A549 (cell line): ENCODE data around the gene IDH2. TPM values are rescaled to one million over a fixed set of nuclear protein-coding genes. Genes with fewer than 3 reads are reported as not detected.

ENCODE experiments used
- ATAC-seq, 2 experiments: fragments of 200-7000 bp in 1 of 2; fragments of >200 bp in 1 of 2; cut with Nextera tagmentation in 1 of 2; cut with Tn5 transposase in 1 of 2; 3 replicates each; pipeline versions ENCODE4 v1.8.0 to v1.9.1; 2018 to 2020; ENCODE audit warnings: mild to moderate bottlenecking in 1 of 2, moderate library complexity in 1 of 2
- CTCF ChIA-PET: fragments of 300-600 bp; sonication (Branson Sonifier 250); formaldehyde crosslinking; extraction: SDS; loops from one replicate; lab custom pipeline; 2021; ENCODE audit warnings: antibody characterized with exemption, inconsistent platforms; lab: Yijun Ruan, JAX
- POLR2A ChIA-PET: fragments of 350-600 bp; formaldehyde crosslinking; extraction: SDS; loops from one replicate; lab custom pipeline; 2021; ENCODE audit warnings: antibody characterized with exemption, inconsistent platforms; lab: Yijun Ruan, JAX
- DNase-seq, 2 experiments: peaks; one replicate each; pipeline versions ENCODE4 v3.0.0 to v3.0.0-alpha.2; 2011 to 2016; ENCODE audit warnings: low read depth in 1 of 2, low spot score in 1 of 2
- FAIRE-seq: peaks from 2 replicates; lab custom pipeline; 2011; peaks lifted over from hg19 to GRCh38; lab: Jason Lieb, UNC
- H3K27ac ChIP-seq, 2 experiments: fragments of >200 bp; sonication (Bioruptor Twin); formaldehyde crosslinking; 3 replicates each; pipeline ENCODE4 v1.5.1; 2016 to 2017
- H3K4me1 ChIP-seq: fragments of >200 bp; sonication (Bioruptor Twin); formaldehyde crosslinking; 3 replicates; pipeline ENCODE4 v1.6.1; 2016
- H3K4me2 ChIP-seq: fragments of >200 bp; sonication (Bioruptor Twin); formaldehyde crosslinking; 3 replicates; pipeline ENCODE4 v1.6.1; 2016
- H3K4me3 ChIP-seq: fragments of >200 bp; sonication (Bioruptor Twin); formaldehyde crosslinking; 3 replicates; pipeline ENCODE4 v1.5.1; 2016
- H3K9me3 ChIP-seq: fragments of >200 bp; sonication (Bioruptor Twin); formaldehyde crosslinking; 3 replicates; pipeline ENCODE4 v1.6.1; 2016
- CBX2 ChIP-seq: fragments of 200-600 bp; sonication (generic); IDR thresholded peaks from 2 replicates; pipeline ENCODE4 v1.6.1; 2016; ENCODE audit warnings: low read depth, mild to moderate bottlenecking, borderline replicate concordance
- CEBPB ChIP-seq, 2 experiments: fragments of >200 bp in 1 of 2; sonication (Bioruptor Twin) in 1 of 2; formaldehyde crosslinking in 1 of 2; IDR thresholded peaks; 2 replicates each; pipeline ENCODE4 v1.6.1; 2012 to 2016
- EP300 ChIP-seq, 2 experiments: fragments of >200 bp; sonication (Bioruptor Twin); formaldehyde crosslinking; IDR thresholded peaks; 2 replicates in 1 of 2; 3 replicates in 1 of 2; pipeline ENCODE4 v1.6.1; 2016 to 2017
- GATA3 ChIP-seq: IDR thresholded peaks from 2 replicates; pipeline ENCODE4 v1.6.1; 2012; ENCODE audit warnings: borderline replicate concordance
- HOXA7 ChIP-seq: fragments of 250-450 bp; sonication (Bioruptor Pico); IDR thresholded peaks from 2 replicates; pipeline ENCODE4 v1.5.0; 2020; ENCODE audit warnings: mild to moderate bottlenecking, moderate library complexity
- HOXB5 ChIP-seq: fragments of 250-450 bp; sonication (Bioruptor Pico); IDR thresholded peaks from 2 replicates; pipeline ENCODE4 v1.5.0; 2020; ENCODE audit warnings: mild to moderate bottlenecking, moderate library complexity
- JUN ChIP-seq, 2 experiments: fragments of >200 bp; sonication (Bioruptor Twin); formaldehyde crosslinking; IDR thresholded peaks; 2 replicates in 1 of 2; 3 replicates in 1 of 2; pipeline ENCODE4 v1.6.1; 2016 to 2017
- MAFK ChIP-seq: fragments of 450-650 bp; IDR thresholded peaks from 2 replicates; pipeline ENCODE4 v1.6.1; 2014; ENCODE audit not compliant: partially characterized antibody
- MAX ChIP-seq: IDR thresholded peaks from 2 replicates; pipeline ENCODE4 v1.6.1; 2012
- MAZ ChIP-seq: fragments of 150-350 bp; IDR thresholded peaks from 2 replicates; pipeline ENCODE4 v1.6.1; 2014; ENCODE audit warnings: antibody characterized with exemption, low read depth, low read length, borderline replicate concordance
- MYC ChIP-seq: IDR thresholded peaks from 2 replicates; pipeline ENCODE4 v1.6.1; 2012; ENCODE audit warnings: mild to moderate bottlenecking, inconsistent platforms, low read length, improper control_type of control experiment, borderline replicate concordance
- NFE2L2 ChIP-seq: fragments of 150-350 bp; conservative IDR thresholded peaks from 2 replicates; pipeline ENCODE4 v1.6.1; 2014; ENCODE audit warnings: low read length
- NPAS2 ChIP-seq: fragments of 250-450 bp; sonication (Bioruptor Pico); IDR thresholded peaks from 2 replicates; pipeline ENCODE4 v1.8.0; 2022; ENCODE audit warnings: mild to moderate bottlenecking, moderate library complexity, borderline replicate concordance
- PHF8 ChIP-seq: fragments of 200-600 bp; sonication (generic); IDR thresholded peaks from 2 replicates; pipeline ENCODE4 v1.6.1; 2016; ENCODE audit warnings: low read depth, mild to moderate bottlenecking, antibody characterized with exemption, moderate library complexity, borderline replicate concordance
- POLR2AphosphoS2 ChIP-seq: conservative IDR thresholded peaks from 2 replicates; pipeline ENCODE4 v1.6.1; 2012; ENCODE audit warnings: low read length, improper control_type of control experiment, inconsistent platforms
- RAD21 ChIP-seq, 2 experiments: fragments of >200 bp in 1 of 2; sonication (Bioruptor Twin) in 1 of 2; formaldehyde crosslinking in 1 of 2; IDR thresholded peaks in 1 of 2; conservative IDR thresholded peaks in 1 of 2; 2 replicates in 1 of 2; 3 replicates in 1 of 2; pipeline ENCODE4 v1.6.1; 2012 to 2018; ENCODE audit warnings: inconsistent platforms in 1 of 2
- RARB ChIP-seq: fragments of 250-450 bp; sonication (Bioruptor Pico); IDR thresholded peaks from 2 replicates; pipeline ENCODE4 v1.8.0; 2021; ENCODE audit warnings: mild to moderate bottlenecking, moderate library complexity
- SREBF2 ChIP-seq: fragments of 450-650 bp; IDR thresholded peaks from 2 replicates; pipeline ENCODE4 v1.6.1; 2014; ENCODE audit warnings: mild to moderate bottlenecking, moderate library complexity
- TFCP2L1 ChIP-seq: fragments of 250-450 bp; sonication (Bioruptor Pico); IDR thresholded peaks from 2 replicates; pipeline ENCODE4 v1.5.0; 2021; ENCODE audit warnings: mild to moderate bottlenecking
- TP53 ChIP-seq: fragments of 250-450 bp; sonication (Bioruptor Pico); IDR thresholded peaks from 2 replicates; pipeline ENCODE4 v1.5.0; 2021; ENCODE audit warnings: mild to moderate bottlenecking, moderate library complexity
- ZNF302 ChIP-seq: fragments of 250-450 bp; sonication (Bioruptor Pico); IDR thresholded peaks from 2 replicates; pipeline ENCODE4 v1.9.0; 2021; ENCODE audit warnings: inconsistent platforms, mild to moderate bottlenecking, moderate library complexity
- ZSCAN20 ChIP-seq: fragments of 250-450 bp; sonication (Bioruptor Pico); IDR thresholded peaks from 2 replicates; pipeline ENCODE4 v1.8.0; 2022; ENCODE audit warnings: mild to moderate bottlenecking, moderate library complexity
- WGBS: methylation state at CpG from one replicate; pipeline ENCODE4 v1.1.6; 2017; ENCODE audit errors: missing lambda C conversion rate; 5-methylcytosine and 5-hydroxymethylcytosine counted together
- polyA plus RNA-seq, 4 experiments: library from polyadenylated mRNA; depleted of rRNA in 3 of 4; stranded (reverse); fragments of >200 nt; fragmentation: RNase III in 1 of 4; extraction: RNeasy Plus Mini Kit Qiagen cat#74134 plus additional on column Dnase treatment in 1 of 4; gene quantifications; 2 replicates in 3 of 4; 3 replicates in 1 of 4; pipeline ENCODE4 v1.2.3, GENCODE V29; 2011 to 2017
- TF ChIP-seq, protein P1 (sequence below): fragments of 150-350 bp; IDR thresholded peaks from 2 replicates; pipeline ENCODE4 v1.6.1; 2014; ENCODE audit warnings: low read depth, mild to moderate bottlenecking, low read length
- TF ChIP-seq, protein P2 (sequence below): fragments of 200-600 bp; sonication (generic); IDR thresholded peaks from 2 replicates; pipeline ENCODE4 v1.6.1; 2016; ENCODE audit warnings: antibody characterized with exemption, mild to moderate bottlenecking, moderate library complexity

The IDH2 gene
- polyA plus RNA-seq, 2 of the 4 experiments (the other 2 are of a cell fraction), result 31.8 to 32.8 TPM

- ATAC-seq (no peak), DNase-seq (no peak), FAIRE-seq (no peak)
- Histone ChIP-seq H3K4me2 (no peak overlapping the region), H3K4me3 (no peak overlapping the region), H3K27ac (no peak overlapping the region), H3K4me1 (no peaks in the 10 kb centered on the region), H3K9me3 (no peaks in the 10 kb centered on the region)
- CTCF ChIA-PET, result interaction anchor here (0.8 to 1.5 kb wide), 3 partner anchors 40 to 148 kb away, joined by 3 to 6 read pairs (median 4); no protein-coding TSS in a partner anchor
- POLR2A ChIA-PET, result no interaction called here
- WGBS, result 86% methylated on average over 12 of the region's 12 CpGs
- TF ChIP-seq MAZ (no peak), TP53 (no peak), RARB (CRISPR knock-in tag) (no peak), ZNF302 (CRISPR knock-in tag) (no peak), JUN (IDR thresholded peaks at IDR 0.05) (no peak), CEBPB (IDR thresholded peaks at IDR 0.05) (no peak), EP300 (IDR thresholded peaks at IDR 0.05) (no peak), MAFK (no peak), ZSCAN20 (CRISPR knock-in tag) (no peak), GATA3 (no peak), POLR2AphosphoS2 (no peak), HOXB5 (CRISPR knock-in tag) (no peak)
- TF ChIP-seq, protein P1, sequence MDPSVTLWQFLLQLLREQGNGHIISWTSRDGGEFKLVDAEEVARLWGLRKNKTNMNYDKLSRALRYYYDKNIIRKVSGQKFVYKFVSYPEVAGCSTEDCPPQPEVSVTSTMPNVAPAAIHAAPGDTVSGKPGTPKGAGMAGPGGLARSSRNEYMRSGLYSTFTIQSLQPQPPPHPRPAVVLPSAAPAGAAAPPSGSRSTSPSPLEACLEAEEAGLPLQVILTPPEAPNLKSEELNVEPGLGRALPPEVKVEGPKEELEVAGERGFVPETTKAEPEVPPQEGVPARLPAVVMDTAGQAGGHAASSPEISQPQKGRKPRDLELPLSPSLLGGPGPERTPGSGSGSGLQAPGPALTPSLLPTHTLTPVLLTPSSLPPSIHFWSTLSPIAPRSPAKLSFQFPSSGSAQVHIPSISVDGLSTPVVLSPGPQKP, result no peak
These were observed 55.3 kb downstream of the IDH2 start for GRCh38 chr15:90046911-90047392.

DNA sequence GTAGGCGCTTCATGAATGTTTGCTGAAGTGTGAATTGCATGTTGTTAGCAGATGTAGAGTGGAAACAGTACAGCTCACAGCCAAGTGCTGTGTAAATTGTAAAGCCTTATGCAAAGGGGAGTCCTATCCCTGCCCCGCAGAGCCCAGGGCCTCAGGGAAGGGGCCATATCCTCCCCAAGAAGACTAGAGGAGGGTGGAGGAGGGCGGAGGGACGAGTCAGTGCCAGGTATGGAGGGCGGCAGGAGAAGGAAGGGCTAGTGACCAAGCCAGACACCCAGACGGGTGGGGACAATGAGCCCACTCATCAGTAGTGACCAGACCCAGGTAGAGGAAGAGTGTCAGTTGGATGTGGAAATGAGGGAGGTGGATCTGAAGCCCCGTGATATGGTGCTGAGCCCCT lies 56.0 kb downstream of the IDH2 start:
- H3K9me3 ChIP-seq, result no peaks in the 10 kb centered on the region
- DNase-seq (no peak), ATAC-seq (no peak), FAIRE-seq (no peak)
- ChIA-PET POLR2A (no interaction called here), CTCF (interaction anchor here (1.0 to 3.0 kb wide), 3 partner anchors 25 to 285 kb away, joined by 3 to 12 read pairs (median 4); no protein-coding TSS in a partner anchor)
- no peak overlapping the region for H3K4me2 ChIP-seq
- H3K4me3 ChIP-seq, result no peak overlapping the region
- no peak overlapping the region for H3K27ac ChIP-seq
- 78% methylated on average over 7 of the region's 7 CpGs for WGBS
- no peaks in the 10 kb centered on the region for H3K4me1 ChIP-seq
- TF ChIP-seq NFE2L2 (no peak), RAD21 (conservative IDR thresholded peaks at IDR 0.05 in 1 of 2, IDR thresholded peaks at IDR 0.05 in 1 of 2) (no peak), MYC (no peak)

GRCh38 chr15:90044916-90045371 lies 57.3 kb downstream of the IDH2 start:
- TF ChIP-seq CBX2, result no peak
- TF ChIP-seq MAX, result no peak
- no peak for TF ChIP-seq JUN (IDR thresholded peaks at IDR 0.05)
- TF ChIP-seq EP300 (IDR thresholded peaks at IDR 0.05), result no peak
- no peak for TF ChIP-seq HOXA7
- no peak for TF ChIP-seq NPAS2 (CRISPR knock-in tag)
- no peak for TF ChIP-seq SREBF2
- no peak for TF ChIP-seq ZSCAN20 (CRISPR knock-in tag)
- TF ChIP-seq HOXB5 (CRISPR knock-in tag), result no peak
- TF ChIP-seq NFE2L2, result no peak
- TF ChIP-seq GATA3, result no peak
- no peak for TF ChIP-seq CEBPB (IDR thresholded peaks at IDR 0.05)
- TF ChIP-seq TFCP2L1 (CRISPR knock-in tag), result no peak
- no peak for TF ChIP-seq RAD21 (conservative IDR thresholded peaks at IDR 0.05 in 1 of 2, IDR thresholded peaks at IDR 0.05 in 1 of 2)
- TF ChIP-seq, protein P2, sequence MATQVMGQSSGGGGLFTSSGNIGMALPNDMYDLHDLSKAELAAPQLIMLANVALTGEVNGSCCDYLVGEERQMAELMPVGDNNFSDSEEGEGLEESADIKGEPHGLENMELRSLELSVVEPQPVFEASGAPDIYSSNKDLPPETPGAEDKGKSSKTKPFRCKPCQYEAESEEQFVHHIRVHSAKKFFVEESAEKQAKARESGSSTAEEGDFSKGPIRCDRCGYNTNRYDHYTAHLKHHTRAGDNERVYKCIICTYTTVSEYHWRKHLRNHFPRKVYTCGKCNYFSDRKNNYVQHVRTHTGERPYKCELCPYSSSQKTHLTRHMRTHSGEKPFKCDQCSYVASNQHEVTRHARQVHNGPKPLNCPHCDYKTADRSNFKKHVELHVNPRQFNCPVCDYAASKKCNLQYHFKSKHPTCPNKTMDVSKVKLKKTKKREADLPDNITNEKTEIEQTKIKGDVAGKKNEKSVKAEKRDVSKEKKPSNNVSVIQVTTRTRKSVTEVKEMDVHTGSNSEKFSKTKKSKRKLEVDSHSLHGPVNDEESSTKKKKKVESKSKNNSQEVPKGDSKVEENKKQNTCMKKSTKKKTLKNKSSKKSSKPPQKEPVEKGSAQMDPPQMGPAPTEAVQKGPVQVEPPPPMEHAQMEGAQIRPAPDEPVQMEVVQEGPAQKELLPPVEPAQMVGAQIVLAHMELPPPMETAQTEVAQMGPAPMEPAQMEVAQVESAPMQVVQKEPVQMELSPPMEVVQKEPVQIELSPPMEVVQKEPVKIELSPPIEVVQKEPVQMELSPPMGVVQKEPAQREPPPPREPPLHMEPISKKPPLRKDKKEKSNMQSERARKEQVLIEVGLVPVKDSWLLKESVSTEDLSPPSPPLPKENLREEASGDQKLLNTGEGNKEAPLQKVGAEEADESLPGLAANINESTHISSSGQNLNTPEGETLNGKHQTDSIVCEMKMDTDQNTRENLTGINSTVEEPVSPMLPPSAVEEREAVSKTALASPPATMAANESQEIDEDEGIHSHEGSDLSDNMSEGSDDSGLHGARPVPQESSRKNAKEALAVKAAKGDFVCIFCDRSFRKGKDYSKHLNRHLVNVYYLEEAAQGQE, result no peak
- no peak for TF ChIP-seq PHF8
- H3K4me1 ChIP-seq, result 0 out of 3 replicates have a peak, but pooled peaks cover 3% of the 10 kb centered on the region
- FAIRE-seq (no peak), DNase-seq (no peak), ATAC-seq (no peak)
- WGBS, result 95% methylated on average over 4 of the region's 4 CpGs
- CTCF ChIA-PET, result interaction anchor here (0.5 to 3.0 kb wide), 5 partner anchors 27 to 982 kb away, joined by 3 to 12 read pairs (median 3); no protein-coding TSS in a partner anchor
- H3K9me3 ChIP-seq, result no peaks in the 10 kb centered on the region
- no peak overlapping the region for H3K27ac ChIP-seq
- POLR2A ChIA-PET, result interaction anchor here (1.2 kb wide), 1 partner anchor 132 kb away, joined by 3 read pairs; the partner anchor contains the start of gene ARPIN
- no peak overlapping the region for H3K4me2 ChIP-seq
- H3K4me3 ChIP-seq, result no peak overlapping the region
